Endothelial cell of hepatic sinusoid (primary cell): ENCODE measurements around the gene GSTO2.
"Not testable (repeated sequence)": the region's sequence is repeated elsewhere in the genome, so short reads cannot be mapped to it uniquely, and the experiment has no call there.

Experiments
- in situ Hi-C: cut with HindIII; loops from 2 replicates; pipeline ENCODE4 v1.10.0; 2017; ENCODE audit warnings: low sequenced_read_pairs

Gene GSTO2

DNA sequence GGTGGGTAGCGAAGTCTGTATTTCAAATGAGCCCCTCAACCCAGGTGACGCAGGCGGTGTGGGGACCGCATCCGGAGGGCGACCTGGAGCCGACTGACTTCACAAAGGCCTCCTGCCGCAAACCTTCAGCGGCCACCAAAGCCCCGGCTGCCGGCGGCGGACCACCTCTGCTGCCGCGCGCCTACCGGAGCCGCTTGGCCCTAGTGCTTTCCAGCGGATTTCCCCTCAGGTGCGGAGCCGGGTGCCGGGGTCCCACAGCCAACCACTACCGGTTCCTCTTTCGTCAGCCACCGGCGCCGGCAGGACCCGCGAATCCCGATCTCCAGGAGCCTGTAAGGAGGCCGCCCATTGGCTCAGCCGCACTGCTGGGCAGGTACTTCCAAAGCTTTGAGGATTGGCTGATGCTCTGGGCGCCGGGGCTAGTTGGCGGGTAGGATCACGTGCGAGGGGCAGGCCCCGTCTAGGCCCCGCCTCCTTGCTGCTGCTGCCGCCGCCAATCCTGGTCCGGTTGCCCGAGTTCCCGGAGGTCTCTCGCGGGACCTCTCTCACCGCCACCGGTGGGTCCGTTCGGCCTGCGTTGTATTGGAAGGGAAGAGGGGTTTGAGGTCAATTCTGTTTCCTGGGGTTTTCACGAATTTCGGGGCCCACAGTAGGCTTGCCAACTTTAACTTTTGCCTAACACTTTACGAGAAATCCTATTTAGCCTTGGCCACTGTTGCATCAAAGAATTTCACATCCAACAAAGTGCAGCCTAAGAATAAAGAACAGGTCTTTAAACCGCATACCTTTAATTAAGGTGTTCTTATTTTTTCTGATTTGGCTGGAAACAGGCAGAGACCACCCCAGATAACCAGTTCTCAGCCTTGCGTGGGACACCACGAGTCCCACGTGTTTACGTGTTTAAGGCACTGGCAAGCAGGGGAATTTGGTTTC is at the start of gene GSTO2:
Gene GSTO2, plus strand, starts transcription at position 472 of the 933 bp plus-strand sequence. CDS start 5,732 bp downstream, outside the sequence.
- in situ Hi-C loops, result no loop called here

GRCh38 chr10:104220522-104220921 is 48.5 kb upstream of the GSTO2 start:
- in situ Hi-C loops, result no loop called here

- in situ Hi-C loops, result no loop called here
Measured at GRCh38 chr10:104223304-104223703, 45.7 kb upstream of the GSTO2 start.

DNA sequence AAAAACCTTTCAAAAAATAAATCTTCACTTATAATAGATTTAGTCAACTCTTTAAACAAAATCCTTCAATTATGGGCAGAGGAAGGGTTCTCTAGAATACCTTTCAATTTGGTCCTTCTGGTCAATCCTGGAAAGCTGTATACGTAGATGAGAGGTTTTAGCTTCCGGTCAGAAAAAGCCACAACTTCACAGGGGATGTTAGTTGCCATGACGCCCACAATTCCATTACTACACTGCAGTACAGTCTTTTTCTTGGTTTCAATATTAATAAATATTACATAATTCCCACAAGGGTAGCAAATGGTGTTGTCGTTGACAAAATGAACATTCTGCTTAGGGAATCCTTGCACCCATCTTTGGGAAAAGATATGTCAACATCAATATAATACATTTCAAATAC is 38.5 kb upstream of the GSTO2 start:
- in situ Hi-C loops, result no loop called here

DNA sequence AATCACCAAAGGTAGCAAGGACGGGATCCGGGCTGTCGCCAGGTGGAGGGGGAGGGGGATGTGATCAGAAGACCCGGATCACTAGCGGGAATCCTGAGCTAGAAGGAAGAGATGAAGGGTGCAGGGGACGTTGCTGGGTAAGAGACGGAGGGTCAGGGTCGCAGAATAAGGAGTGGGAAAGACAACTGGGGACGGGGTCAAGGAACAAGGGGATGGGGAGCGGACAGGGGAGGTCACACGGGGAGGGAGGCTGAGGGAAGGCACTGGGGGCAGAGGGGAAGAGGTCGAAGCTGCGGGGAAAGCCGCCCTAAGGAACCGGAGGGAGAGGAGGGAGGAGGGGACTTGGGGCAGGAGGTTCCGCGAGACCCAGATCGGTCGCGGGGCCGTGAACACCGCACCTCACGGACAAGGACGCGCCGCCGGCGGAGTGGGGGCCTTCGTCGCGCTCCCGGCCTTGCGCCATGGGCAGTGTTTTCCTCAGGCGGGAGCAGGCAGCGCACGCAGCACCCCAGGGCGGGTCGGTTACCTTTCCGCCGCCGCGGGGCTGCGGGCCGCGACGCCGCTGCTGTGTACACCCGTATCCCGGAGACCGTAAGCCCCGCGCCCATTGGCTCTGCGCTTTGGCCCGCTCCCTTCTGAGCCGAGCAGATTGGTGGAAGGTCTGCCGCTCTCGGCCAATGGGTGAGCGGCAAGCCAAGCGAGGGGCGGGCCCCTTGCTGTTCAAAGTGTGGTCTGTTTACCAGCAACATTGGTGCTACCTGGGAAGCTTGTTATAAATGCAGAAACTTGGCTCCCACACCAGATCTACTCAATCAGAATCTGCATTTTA is 37.0 kb upstream of the GSTO2 start, which contains the start of gene CFAP43:
Gene CFAP43, minus strand, starts transcription at position 581 of the 829 bp plus-strand sequence. Its CDS starts 118 bp downstream, at position 463.
- in situ Hi-C loops, result no loop called here

GRCh38 chr10:104232613-104233102 is 36.3 kb upstream of the GSTO2 start:
- in situ Hi-C loops, result no loop called here

DNA sequence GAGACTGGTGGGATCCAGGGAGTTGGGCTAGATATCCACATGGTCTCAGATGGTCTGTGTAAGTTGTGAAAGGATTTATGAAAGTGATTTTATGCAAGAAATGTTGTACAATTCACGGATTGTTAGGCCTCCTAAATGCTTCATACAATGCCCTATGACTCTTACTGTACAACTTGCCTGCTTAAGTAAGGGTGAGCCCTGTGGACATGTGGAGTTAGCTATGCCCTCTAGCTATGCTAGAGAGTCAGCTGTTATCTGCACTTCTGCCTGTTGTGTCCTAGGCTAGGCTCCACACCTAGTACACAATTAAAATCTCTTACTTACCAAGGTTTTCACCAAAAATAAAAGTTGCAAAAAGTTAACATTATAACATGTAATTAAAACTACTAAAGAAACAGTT is 35.2 kb upstream of the GSTO2 start:
- in situ Hi-C loops, result no loop called here

DNA sequence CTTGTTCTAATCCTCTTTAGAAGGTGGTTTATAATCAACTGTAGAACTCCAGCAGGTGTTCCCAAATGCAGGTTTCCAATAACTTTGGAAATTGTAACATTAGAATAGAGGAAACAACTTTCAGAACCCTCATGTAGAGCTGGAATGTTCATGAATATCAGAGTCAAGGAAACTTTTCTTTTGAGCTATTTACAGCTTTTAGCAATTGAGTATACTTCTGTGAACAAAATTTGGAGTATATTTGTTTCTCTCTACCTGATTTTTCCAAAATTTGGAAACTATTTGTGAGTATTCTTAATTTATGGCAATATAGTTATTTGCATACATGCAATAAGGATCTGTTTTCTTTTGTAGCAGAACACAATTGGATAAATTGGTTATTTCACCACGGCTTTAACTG is 34.0 kb upstream of the GSTO2 start:
- in situ Hi-C loops, result no loop called here

DNA sequence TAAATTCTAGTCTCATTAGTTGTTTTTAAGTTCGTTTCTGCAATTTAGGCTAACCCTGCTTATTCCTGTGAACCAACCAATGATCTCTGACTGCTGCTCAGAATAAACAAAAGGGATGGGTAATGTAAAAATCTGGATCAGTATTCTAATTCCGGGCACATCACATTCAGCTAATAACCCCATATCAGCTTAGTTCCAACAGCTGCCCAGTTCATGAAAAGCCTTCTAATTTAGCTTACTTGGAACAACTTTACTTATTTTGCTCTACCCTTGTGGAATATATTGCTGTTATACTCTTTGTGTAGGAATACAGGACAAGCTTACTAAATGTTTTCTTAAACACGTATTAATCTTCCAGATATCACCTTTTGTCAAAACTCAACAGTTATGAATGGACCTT is 33.2 kb upstream of the GSTO2 start:
- in situ Hi-C loops, result no loop called here

DNA sequence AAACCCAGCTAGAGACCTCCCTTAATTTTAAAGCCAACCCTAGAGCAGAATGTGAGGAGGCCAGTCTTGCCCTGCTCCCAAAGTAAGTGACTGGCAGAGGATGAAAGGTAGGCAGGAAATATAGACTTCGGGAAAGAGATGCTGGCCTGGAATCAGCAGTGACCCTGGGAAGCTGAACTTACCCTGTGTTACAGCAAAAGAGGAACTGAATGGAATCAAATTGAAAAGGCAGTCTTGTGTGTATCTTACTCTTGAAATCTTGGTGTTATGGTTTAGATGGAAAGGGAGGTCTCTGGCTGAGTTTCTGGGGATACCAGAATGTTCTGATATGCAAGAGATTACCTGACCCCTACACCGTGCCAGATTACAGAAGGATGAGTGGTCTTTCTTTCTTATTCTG is 28.9 kb upstream of the GSTO2 start:
- in situ Hi-C loops, result no loop called here

GRCh38 chr10:104242545-104242944 is 26.4 kb upstream of the GSTO2 start:
- in situ Hi-C loops, result no loop called here

- in situ Hi-C loops, result not testable (repeated sequence)
Measured at GRCh38 chr10:104243009-104243408, 26.0 kb upstream of the GSTO2 start.

GRCh38 chr10:104243512-104243911 is 25.5 kb upstream of the GSTO2 start:
- in situ Hi-C loops, result no loop called here

DNA sequence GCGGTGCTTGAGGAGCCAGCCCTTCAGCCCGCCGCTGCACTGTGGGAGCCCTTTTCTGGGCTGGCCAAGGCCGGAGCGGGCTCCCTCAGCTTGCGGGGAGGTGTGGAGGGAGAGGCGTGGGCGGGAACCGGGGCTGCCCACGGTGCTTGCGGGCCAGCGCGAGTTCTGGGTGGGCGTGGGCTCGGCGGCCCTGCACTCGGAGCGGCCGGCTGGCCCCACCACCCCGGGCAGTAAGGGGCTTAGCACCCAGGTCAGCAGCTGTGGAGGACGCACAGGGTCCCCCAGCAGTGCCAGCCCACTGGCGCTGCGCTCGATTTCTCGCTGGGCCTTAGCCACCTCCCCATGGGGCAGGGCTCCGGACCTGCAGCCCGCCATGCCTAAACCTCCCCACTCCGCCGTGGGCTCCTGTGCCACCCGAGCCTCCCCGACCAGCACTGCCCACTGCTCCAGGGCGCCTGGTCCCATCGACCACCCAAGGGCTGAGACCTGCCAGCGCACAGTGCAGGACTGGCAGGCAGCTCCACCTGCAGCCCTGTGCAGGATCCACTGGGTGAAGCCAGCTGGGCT is 23.8 kb upstream of the GSTO2 start:
- in situ Hi-C loops, result no loop called here

DNA sequence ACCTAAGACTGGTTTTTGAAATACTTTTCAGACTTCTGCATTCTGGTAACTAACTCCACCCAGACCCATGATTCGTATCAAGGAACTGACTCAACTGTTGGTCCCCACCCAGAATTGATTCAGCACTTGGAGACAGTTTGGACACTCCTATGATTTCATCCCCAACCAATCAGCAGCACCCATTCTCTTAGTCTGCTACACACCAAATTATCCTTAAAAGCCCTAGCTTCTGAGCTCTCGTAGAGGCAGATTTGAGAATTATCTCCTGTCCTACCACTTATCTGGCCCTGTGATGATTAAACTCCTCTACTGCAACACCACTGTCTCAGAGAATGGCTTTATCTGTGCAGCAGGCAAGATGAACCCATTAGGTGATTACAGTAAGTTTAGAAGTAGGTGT is 22.0 kb upstream of the GSTO2 start:
- in situ Hi-C loops, result no loop called here

DNA sequence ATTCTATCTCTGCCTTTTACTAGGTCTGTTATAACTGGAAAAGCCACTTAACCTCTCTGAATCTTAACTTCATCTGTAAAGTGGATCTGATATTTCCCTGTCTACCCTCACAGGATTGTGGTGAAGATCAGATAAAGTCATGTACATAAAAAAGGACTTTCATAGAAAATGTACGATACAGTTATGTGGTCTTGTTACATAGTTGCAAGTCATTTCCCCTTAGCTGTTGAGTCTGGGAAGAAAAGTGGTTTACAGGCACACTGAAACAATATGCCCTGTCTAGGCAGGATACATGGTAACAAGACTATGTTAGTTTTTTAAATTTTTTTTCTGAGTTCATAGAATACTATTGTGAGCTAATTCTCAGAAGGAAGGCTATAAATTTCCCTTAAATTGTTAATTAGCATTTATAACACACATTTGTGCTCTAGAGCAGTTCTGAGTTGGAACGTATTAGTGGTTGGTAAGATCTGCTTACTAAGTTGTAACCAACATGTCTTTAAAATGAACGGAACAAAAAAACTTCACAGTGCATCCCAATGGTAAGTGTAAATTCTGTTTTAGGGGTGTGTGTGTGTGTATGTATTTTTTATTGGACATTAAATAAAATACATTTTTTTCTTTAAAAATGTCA is 21.4 kb upstream of the GSTO2 start:
- in situ Hi-C loops, result no loop called here

GRCh38 chr10:104248931-104249330 is 20.1 kb upstream of the GSTO2 start:
- in situ Hi-C loops, result not testable (repeated sequence)

- in situ Hi-C loops, result no loop called here
Measured at GRCh38 chr10:104250371-104250770, 18.6 kb upstream of the GSTO2 start.

DNA sequence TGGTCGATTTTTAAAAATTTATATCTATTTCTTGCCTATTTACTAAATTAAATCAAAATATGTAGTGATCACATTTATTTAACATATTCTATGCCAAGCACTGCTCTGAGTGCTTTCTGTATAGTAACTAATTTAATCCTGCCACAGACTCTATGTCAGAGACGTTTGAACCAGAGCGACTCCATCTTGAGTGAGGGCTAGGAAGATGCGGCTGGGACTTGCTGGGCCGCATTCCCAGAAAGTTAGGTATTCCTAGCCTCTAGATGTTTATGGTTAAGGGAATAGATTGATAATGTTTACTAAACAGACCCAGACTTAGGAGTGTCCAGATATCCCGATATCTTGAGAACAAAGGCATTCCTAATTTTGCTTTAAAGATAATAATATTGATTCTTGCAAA is 17.5 kb upstream of the GSTO2 start:
- in situ Hi-C loops, result no loop called here

DNA sequence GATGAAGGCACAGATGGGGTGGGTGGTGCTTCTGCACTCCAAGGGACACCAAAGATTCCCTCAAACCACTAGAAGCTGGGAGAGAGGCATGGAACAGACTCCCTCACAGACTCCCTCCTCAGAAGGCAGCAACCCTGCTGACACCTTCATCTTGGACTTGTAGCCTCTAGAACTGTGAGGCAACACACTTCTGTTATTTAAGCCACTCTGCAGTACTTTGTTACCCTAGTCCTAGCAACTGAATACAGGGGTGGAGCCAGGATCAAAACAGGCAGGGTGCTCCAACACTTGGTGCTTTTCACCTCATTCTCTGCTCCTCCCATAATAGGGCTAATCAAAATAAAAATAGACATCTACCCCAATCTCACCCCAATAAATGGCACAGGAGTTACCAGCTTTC is 16.6 kb upstream of the GSTO2 start:
- in situ Hi-C loops, result no loop called here

DNA sequence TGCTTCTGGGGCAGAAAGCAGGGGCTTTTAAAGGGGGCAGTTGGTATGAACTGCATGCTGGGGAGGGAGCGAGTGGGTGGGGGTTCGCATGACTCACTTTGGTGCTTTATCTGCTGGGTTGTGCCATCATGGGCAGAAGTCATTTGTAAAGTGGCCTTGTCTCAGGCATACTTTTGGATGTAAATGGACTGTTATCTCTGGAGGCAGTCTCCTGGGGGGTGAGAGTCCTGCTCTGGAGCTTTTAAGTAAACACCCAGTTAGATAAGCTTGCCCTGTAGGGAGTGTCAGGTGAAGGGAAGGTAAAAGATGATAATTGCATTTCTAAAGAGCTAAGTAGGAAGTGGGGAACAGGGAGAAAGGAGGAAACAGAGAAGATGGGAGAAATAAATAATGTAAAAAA is 15.9 kb upstream of the GSTO2 start:
- in situ Hi-C loops, result no loop called here
